HL-60 (cell line): ENCODE data around the gene FAH.
A peak's percentile ranks its signal among the peaks of the same experiment; 100 is the strongest.
"Not testable (repeated sequence)": the region's sequence is repeated elsewhere in the genome, so short reads cannot be mapped to it uniquely, and the experiment has no call there.

Source experiments
- DNase-seq, 2 experiments: peaks; one replicate each; pipeline ENCODE4 v3.0.0-alpha.2; 2010 to 2020; ENCODE audit warnings: low read depth in 1 of 2, low spot score in 1 of 2
- H3K27ac ChIP-seq: fragments of 250-450 bp; sonication (Bioruptor Pico); replicated peaks from 2 replicates; pipeline ENCODE4 v1.5.1; 2020; ENCODE audit warnings: mild to moderate bottlenecking, moderate library complexity
- H3K27me3 ChIP-seq: fragments of 250-450 bp; sonication (Bioruptor Pico); 2 replicates; pipeline ENCODE4 v1.5.1; 2021; ENCODE audit warnings: mild to moderate bottlenecking, moderate library complexity; ENCODE audit not compliant: insufficient read depth, poor library complexity, severe bottlenecking
- H3K4me3 ChIP-seq: replicated peaks from 2 replicates; pipeline ENCODE4 v1.5.1; 2011; ENCODE audit warnings: mild to moderate bottlenecking, control low read depth, low read length; ENCODE audit not compliant: insufficient read depth
- GABPA ChIP-seq: IDR thresholded peaks from 2 replicates; pipeline ENCODE4 v1.6.1; 2012; ENCODE audit warnings: low read depth
- POLR2AphosphoS5 ChIP-seq: IDR thresholded peaks from 2 replicates; pipeline ENCODE4 v1.6.1; 2012; ENCODE audit warnings: low read depth
- SPI1 ChIP-seq: IDR thresholded peaks from 2 replicates; pipeline ENCODE4 v1.6.1; 2012; ENCODE audit warnings: low read depth, mild to moderate bottlenecking, borderline replicate concordance
- TF ChIP-seq, protein P1 (sequence below): IDR thresholded peaks from 2 replicates; pipeline ENCODE4 v1.6.1; 2012; ENCODE audit warnings: low read depth; ENCODE audit not compliant: insufficient replicate concordance
- TF ChIP-seq, protein P2 (sequence below): IDR thresholded peaks from one replicate; pipeline ENCODE4 v1.5.1; 2011; ENCODE audit warnings: low read length, control low read depth, inconsistent platforms; ENCODE audit not compliant: insufficient read depth

Gene FAH

DNA sequence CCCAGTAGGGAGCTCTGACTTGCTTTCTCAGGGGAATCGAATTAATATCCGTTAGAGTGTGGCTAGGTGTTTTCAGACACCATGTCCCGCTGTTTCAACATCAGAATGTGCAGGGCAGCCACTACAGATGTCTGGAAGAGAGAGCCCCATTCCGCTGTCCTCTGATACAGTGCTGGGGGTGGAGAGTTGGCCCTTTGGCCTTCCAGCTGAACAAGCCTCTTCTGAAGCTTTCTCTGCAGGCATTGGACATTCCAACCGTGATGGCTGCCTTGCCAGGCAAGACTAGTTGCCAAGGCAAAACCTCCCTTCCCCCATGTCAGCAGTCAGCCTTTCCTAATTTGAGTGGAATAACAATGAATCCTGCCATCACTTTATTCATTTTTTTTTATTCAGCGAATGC is 1.5 kb downstream of the FAH start:
- no peak for DNase-seq
- TF ChIP-seq, protein P1, sequence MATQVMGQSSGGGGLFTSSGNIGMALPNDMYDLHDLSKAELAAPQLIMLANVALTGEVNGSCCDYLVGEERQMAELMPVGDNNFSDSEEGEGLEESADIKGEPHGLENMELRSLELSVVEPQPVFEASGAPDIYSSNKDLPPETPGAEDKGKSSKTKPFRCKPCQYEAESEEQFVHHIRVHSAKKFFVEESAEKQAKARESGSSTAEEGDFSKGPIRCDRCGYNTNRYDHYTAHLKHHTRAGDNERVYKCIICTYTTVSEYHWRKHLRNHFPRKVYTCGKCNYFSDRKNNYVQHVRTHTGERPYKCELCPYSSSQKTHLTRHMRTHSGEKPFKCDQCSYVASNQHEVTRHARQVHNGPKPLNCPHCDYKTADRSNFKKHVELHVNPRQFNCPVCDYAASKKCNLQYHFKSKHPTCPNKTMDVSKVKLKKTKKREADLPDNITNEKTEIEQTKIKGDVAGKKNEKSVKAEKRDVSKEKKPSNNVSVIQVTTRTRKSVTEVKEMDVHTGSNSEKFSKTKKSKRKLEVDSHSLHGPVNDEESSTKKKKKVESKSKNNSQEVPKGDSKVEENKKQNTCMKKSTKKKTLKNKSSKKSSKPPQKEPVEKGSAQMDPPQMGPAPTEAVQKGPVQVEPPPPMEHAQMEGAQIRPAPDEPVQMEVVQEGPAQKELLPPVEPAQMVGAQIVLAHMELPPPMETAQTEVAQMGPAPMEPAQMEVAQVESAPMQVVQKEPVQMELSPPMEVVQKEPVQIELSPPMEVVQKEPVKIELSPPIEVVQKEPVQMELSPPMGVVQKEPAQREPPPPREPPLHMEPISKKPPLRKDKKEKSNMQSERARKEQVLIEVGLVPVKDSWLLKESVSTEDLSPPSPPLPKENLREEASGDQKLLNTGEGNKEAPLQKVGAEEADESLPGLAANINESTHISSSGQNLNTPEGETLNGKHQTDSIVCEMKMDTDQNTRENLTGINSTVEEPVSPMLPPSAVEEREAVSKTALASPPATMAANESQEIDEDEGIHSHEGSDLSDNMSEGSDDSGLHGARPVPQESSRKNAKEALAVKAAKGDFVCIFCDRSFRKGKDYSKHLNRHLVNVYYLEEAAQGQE, result peak; percentile 24
- no peak for TF ChIP-seq POLR2AphosphoS5
- Histone ChIP-seq H3K27me3 (no peaks in the 10 kb centered on the region), H3K27ac (peak overlapping the region; percentile 83), H3K4me3 (peak overlapping the region; percentile 79)

DNA sequence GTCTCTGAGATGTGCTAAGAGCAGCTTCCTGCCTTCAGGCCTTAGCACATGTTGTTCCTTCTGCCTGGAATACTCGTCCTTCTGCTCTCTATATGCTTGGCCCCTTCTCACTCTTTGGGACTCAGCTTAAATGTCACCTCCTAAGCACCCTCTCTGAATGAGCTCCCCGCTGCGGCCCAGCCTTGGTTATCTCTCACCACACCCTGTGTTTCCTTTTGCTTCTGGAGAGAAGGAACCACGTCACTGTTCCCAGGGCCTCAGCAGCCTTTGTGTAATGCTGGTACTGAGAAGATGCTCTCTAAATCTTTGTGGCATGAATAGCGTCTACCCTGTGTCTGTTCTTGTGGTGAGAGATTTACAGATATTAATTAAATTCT is 2.2 kb downstream of the FAH start:
- H3K27ac ChIP-seq, result no peak overlapping the region; the same call in 1 of the 2 replicates
- DNase-seq, result no peak
- no peaks in the 10 kb centered on the region for H3K27me3 ChIP-seq
- H3K4me3 ChIP-seq, result no peak overlapping the region
- no peak for TF ChIP-seq GABPA
- TF ChIP-seq, protein P2, sequence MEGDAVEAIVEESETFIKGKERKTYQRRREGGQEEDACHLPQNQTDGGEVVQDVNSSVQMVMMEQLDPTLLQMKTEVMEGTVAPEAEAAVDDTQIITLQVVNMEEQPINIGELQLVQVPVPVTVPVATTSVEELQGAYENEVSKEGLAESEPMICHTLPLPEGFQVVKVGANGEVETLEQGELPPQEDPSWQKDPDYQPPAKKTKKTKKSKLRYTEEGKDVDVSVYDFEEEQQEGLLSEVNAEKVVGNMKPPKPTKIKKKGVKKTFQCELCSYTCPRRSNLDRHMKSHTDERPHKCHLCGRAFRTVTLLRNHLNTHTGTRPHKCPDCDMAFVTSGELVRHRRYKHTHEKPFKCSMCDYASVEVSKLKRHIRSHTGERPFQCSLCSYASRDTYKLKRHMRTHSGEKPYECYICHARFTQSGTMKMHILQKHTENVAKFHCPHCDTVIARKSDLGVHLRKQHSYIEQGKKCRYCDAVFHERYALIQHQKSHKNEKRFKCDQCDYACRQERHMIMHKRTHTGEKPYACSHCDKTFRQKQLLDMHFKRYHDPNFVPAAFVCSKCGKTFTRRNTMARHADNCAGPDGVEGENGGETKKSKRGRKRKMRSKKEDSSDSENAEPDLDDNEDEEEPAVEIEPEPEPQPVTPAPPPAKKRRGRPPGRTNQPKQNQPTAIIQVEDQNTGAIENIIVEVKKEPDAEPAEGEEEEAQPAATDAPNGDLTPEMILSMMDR, result no peak
- no peak for TF ChIP-seq SPI1
- TF ChIP-seq, protein P1, result no peak
- TF ChIP-seq POLR2AphosphoS5, result no peak

DNA sequence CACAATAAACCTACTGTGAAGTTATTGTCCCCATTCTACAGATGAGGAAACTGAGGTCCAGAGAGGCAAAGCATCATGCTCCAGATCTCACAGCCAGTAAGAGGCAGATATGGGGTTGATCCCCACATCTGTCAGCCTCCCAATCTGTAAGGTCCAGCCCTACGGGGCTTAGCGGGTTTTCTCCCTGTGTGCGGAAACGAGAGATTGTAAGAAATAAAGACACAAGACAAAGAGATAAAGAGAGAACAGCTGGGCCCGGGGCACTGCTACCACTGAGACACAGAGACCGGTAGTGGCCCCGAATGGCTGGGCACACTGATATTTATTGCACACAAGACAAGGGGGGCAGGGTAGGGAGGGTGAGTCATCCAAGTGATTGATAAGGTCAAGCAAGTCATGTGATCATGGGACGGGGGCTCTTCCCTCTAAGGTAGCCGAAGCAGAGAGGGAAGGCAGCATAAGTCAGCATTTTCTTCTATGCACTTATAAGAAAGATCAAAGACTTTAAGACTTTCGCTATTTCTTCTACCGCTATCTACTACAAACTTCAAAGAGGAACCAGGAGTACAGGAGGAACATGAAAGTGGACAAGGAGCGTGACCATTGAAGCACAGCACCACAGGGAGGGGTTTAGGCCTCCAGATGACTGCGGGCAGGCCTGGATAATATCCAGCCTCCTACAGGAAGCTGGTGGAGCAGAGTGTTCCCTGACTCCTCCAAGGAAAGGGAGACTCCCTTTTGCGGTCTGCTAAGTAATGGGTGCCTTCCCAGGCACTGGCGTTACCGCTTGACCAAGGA is 2.8 kb downstream of the FAH start:
- peak in 1 of 2 experiments; percentile 73 for DNase-seq
- H3K27me3 ChIP-seq, H3K4me3 ChIP-seq, H3K27ac ChIP-seq: not testable (repeated sequence)

DNA sequence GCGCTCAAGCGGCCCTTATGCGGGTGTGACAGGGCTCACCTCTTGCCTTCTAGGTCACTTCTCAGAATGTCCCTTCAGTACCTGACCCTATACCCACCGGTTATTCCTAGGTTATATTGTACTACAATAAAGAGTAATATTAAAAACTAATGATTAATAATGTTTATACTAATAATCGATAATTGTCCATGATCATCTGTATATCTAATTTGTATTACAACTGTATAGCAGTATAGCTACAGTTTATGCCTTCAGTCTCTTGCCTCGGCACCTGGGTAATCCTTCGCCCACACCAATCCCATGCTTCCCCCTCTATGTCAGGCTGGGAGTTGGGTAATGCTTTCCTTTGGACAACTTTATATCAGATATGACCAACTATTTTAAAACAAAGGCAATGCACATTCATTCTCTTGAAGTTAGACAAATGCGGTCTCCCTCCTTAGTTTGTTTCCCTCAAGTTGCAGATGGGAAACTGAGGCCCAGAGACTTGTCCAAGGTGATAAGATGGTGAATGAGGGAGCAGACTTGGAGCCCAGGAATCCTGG is 3.4 kb downstream of the FAH start:
- H3K27ac ChIP-seq, result no peak overlapping the region
- DNase-seq, result no peak
- TF ChIP-seq, protein P2, result no peak
- no peak for TF ChIP-seq SPI1
- TF ChIP-seq GABPA, result no peak
- no peak for TF ChIP-seq POLR2AphosphoS5
- TF ChIP-seq, protein P1, result no peak
- H3K27me3 ChIP-seq, result no peaks in the 10 kb centered on the region
- no peak overlapping the region for H3K4me3 ChIP-seq
